SJCRH30 (cell line): Measurements from ENCODE around the gene LRBA. TPM values are rescaled to one million over a fixed set of nuclear protein-coding genes. Genes with fewer than 3 reads are reported as not detected.

Experiments
- DNase-seq, 2 experiments: peaks; one replicate each; pipeline ENCODE4 v3.0.0-alpha.2; 2015 to 2020
- H3K27ac ChIP-seq: fragments of 250-450 bp; sonication (Bioruptor Pico); 2 replicates; pipeline ENCODE4 v1.5.1; 2020; ENCODE audit warnings: mild to moderate bottlenecking, moderate library complexity
- H3K27me3 ChIP-seq: fragments of 250-450 bp; sonication (Bioruptor Pico); 2 replicates; pipeline ENCODE4 v1.5.1; 2020; ENCODE audit warnings: mild to moderate bottlenecking, moderate library complexity
- H3K36me3 ChIP-seq: fragments of 250-450 bp; sonication (Bioruptor Pico); 2 replicates; pipeline ENCODE4 v1.5.1; 2020; ENCODE audit warnings: mild to moderate bottlenecking, moderate library complexity
- H3K4me1 ChIP-seq: fragments of 250-450 bp; sonication (Bioruptor Pico); 2 replicates; pipeline ENCODE4 v1.5.1; 2020; ENCODE audit warnings: mild to moderate bottlenecking, moderate library complexity
- H3K4me3 ChIP-seq: fragments of 250-450 bp; sonication (Bioruptor Pico); 2 replicates; pipeline ENCODE4 v1.5.1; 2020; ENCODE audit warnings: mild to moderate bottlenecking, moderate library complexity
- H3K9me3 ChIP-seq: fragments of 250-450 bp; sonication (Bioruptor Pico); replicated peaks from 2 replicates; pipeline ENCODE4 v1.5.1; 2020; ENCODE audit warnings: mild to moderate bottlenecking, moderate library complexity
- total RNA-seq: library from RNA; depleted of rRNA; stranded (reverse); fragments of >200 nt; shearing (Covaris generic); gene quantifications from 2 replicates; pipeline ENCODE4 v1.2.3, GENCODE V29; 2014

LRBA gene
- total RNA-seq, 1 experiment from 2014 or later, result 25.9 TPM

GRCh38 chr4:150482581-150482980, 532.5 kb downstream of the LRBA start:
- Histone ChIP-seq H3K9me3 (no peaks in the 10 kb centered on the region), H3K4me3 (no peak overlapping the region), H3K27me3 (no peaks in the 10 kb centered on the region), H3K27ac (no peak overlapping the region), H3K4me1 (no peaks in the 10 kb centered on the region), H3K36me3 (no peaks in the 10 kb centered on the region)
- DNase-seq, result no peak

- Histone ChIP-seq H3K27ac (no peak overlapping the region), H3K9me3 (no peaks in the 10 kb centered on the region), H3K4me3 (no peak overlapping the region), H3K27me3 (no peaks in the 10 kb centered on the region), H3K4me1 (no peaks in the 10 kb centered on the region), H3K36me3 (no peaks in the 10 kb centered on the region)
- no peak for DNase-seq
Observed at GRCh38 chr4:150479657-150480056, 535.4 kb downstream of the LRBA start.

GRCh38 chr4:150477869-150478268, 537.2 kb downstream of the LRBA start:
- Histone ChIP-seq H3K27ac (no peak overlapping the region), H3K27me3 (no peaks in the 10 kb centered on the region), H3K9me3 (no peaks in the 10 kb centered on the region), H3K4me1 (no peaks in the 10 kb centered on the region), H3K36me3 (no peaks in the 10 kb centered on the region), H3K4me3 (no peak overlapping the region)
- no peak for DNase-seq

- H3K4me1 ChIP-seq, result no peaks in the 10 kb centered on the region
- H3K9me3 ChIP-seq, result no peaks in the 10 kb centered on the region
- DNase-seq, result no peak
- no peaks in the 10 kb centered on the region for H3K27me3 ChIP-seq
- no peak overlapping the region for H3K27ac ChIP-seq
- H3K36me3 ChIP-seq, result no peaks in the 10 kb centered on the region
- H3K4me3 ChIP-seq, result no peak overlapping the region
Observed at GRCh38 chr4:150476776-150477175, 538.3 kb downstream of the LRBA start.

GRCh38 chr4:150475763-150476162, 539.3 kb downstream of the LRBA start:
- no peak for DNase-seq
- H3K4me3 ChIP-seq, result no peak overlapping the region
- H3K27ac ChIP-seq, result no peak overlapping the region
- no peaks in the 10 kb centered on the region for H3K27me3 ChIP-seq
- H3K9me3 ChIP-seq, result no peaks in the 10 kb centered on the region
- no peaks in the 10 kb centered on the region for H3K36me3 ChIP-seq
- no peaks in the 10 kb centered on the region for H3K4me1 ChIP-seq

- Histone ChIP-seq H3K27me3 (no peaks in the 10 kb centered on the region), H3K9me3 (no peaks in the 10 kb centered on the region), H3K27ac (no peak overlapping the region), H3K36me3 (no peaks in the 10 kb centered on the region), H3K4me3 (no peak overlapping the region), H3K4me1 (no peaks in the 10 kb centered on the region)
- no peak for DNase-seq
Observed at GRCh38 chr4:150464523-150464922, 550.6 kb downstream of the LRBA start.

GRCh38 chr4:150462743-150463142, 552.3 kb downstream of the LRBA start:
- Histone ChIP-seq H3K4me1 (no peaks in the 10 kb centered on the region), H3K36me3 (no peaks in the 10 kb centered on the region), H3K27ac (no peak overlapping the region), H3K4me3 (no peak overlapping the region), H3K27me3 (no peaks in the 10 kb centered on the region), H3K9me3 (no peaks in the 10 kb centered on the region)
- DNase-seq, result no peak

DNA sequence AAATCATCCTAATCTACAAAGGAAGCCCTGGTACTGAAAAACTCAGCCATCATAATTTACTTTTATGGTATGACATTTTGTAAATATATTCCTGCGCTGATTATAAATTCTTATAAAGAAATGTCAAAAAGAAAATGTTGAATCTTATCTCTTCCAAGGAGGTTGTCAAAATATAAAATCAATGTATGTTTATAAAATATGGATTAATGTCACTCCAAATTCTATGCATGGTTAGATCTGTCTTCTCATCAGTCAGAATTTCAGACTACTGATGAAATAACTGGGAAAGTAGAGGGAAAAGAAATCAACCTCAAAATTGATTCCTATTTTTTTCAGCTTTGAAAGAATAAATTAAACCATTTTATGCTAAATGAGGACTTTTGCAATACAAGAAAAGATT, 553.1 kb downstream of the LRBA start:
- H3K27ac ChIP-seq, result no peak overlapping the region
- no peak for DNase-seq
- no peaks in the 10 kb centered on the region for H3K36me3 ChIP-seq
- H3K9me3 ChIP-seq, result no peaks in the 10 kb centered on the region
- H3K4me3 ChIP-seq, result no peak overlapping the region
- H3K27me3 ChIP-seq, result no peaks in the 10 kb centered on the region
- no peaks in the 10 kb centered on the region for H3K4me1 ChIP-seq

DNA sequence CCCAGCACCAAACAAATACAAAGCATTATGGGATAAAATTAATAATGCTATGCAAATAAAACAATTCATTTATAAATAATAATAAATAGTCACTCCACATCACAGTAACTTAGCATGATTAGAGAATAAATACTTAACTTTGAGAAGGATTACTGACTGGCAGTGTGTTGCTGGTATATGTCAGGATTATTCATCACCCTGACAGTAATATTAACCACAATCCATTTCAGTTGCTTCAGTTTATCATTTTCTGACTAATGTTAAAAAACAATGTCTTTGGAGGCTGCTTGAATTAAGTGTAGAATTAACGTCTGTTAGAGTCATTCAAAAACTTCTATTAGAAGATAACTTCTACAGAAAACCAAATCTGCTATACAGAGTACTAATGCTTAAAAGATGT, 557.3 kb downstream of the LRBA start:
- H3K36me3 ChIP-seq, result no peaks in the 10 kb centered on the region
- H3K9me3 ChIP-seq, result no peaks in the 10 kb centered on the region
- H3K4me3 ChIP-seq, result no peak overlapping the region
- H3K27ac ChIP-seq, result no peak overlapping the region
- H3K4me1 ChIP-seq, result no peaks in the 10 kb centered on the region
- DNase-seq, result no peak
- H3K27me3 ChIP-seq, result no peaks in the 10 kb centered on the region

- H3K9me3 ChIP-seq, result no peaks in the 10 kb centered on the region
- no peak overlapping the region for H3K4me3 ChIP-seq
- H3K27me3 ChIP-seq, result no peaks in the 10 kb centered on the region
- no peak for DNase-seq
- H3K4me1 ChIP-seq, result no peaks in the 10 kb centered on the region
- H3K36me3 ChIP-seq, result no peaks in the 10 kb centered on the region
- H3K27ac ChIP-seq, result no peak overlapping the region
Observed at GRCh38 chr4:150451883-150452282, 563.2 kb downstream of the LRBA start.

- no peaks in the 10 kb centered on the region for H3K27me3 ChIP-seq
- no peaks in the 10 kb centered on the region for H3K4me1 ChIP-seq
- no peak for DNase-seq
- no peaks in the 10 kb centered on the region for H3K36me3 ChIP-seq
- no peaks in the 10 kb centered on the region for H3K9me3 ChIP-seq
- no peak overlapping the region for H3K4me3 ChIP-seq
- no peak overlapping the region for H3K27ac ChIP-seq
Observed at GRCh38 chr4:150447356-150447755, 567.7 kb downstream of the LRBA start.

GRCh38 chr4:150439451-150439933, 575.6 kb downstream of the LRBA start:
- Histone ChIP-seq H3K36me3 (no peaks in the 10 kb centered on the region), H3K9me3 (no peaks in the 10 kb centered on the region), H3K4me1 (no peaks in the 10 kb centered on the region), H3K27ac (no peak overlapping the region), H3K4me3 (no peak overlapping the region), H3K27me3 (no peaks in the 10 kb centered on the region)
- DNase-seq, result no peak

DNA sequence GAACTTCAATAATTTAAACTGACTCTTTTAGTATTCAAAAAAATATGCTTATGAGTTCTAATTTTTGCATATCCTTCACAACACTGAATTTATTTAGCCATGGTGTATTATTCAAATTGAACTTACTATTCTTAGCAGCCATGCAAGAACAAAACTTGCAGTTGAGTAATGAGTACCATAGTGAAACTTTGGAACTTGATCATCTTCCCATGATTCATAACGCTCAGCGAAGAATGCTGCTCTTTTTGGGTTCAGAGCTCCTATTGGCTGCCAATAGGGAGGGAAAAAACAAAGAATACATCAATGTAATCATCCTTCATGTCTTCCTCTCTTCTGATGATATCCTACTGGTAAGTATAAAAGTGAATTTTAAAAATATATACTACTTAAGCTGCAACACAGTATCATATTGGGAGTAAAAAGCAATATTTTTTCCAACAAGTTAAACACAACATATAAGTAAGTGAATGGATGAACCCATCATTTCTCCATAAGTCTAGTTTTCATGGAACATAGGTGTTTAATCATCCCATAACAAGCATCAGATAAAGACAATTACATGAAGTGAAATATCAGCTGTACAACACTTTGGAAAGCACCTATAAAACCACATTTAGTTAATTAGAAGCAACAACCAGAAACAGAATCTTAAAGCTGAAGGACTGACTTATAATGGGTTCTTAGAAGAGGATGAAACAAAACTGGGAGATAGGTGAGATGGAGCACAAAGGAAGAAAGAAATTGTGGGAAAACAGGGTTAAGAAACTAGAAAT, 578.3 kb downstream of the LRBA start:
- Histone ChIP-seq H3K4me1 (no peaks in the 10 kb centered on the region), H3K4me3 (no peak overlapping the region), H3K27ac (no peak overlapping the region), H3K9me3 (no peaks in the 10 kb centered on the region), H3K36me3 (no peaks in the 10 kb centered on the region), H3K27me3 (no peaks in the 10 kb centered on the region)
- no peak for DNase-seq

DNA sequence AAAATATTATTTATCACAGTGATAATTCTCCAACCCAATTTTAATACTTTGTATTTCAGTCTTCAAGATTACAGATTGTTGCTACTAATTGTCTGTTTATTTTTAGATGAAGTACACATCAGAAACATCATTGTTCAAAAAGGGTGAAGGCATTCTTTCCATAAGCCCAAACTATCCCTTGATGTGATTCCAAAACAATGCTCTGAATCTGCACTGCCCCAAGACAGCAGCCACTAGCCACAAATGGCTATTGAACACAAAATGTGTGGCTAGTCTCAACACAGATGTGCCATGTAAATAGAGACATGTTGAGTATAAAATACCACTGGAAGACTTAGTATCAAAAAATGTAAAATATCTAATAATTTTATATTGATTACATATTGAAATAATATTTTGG, 583.9 kb downstream of the LRBA start:
- Histone ChIP-seq H3K4me1 (no peaks in the 10 kb centered on the region), H3K27me3 (no peaks in the 10 kb centered on the region), H3K27ac (no peak overlapping the region), H3K36me3 (no peaks in the 10 kb centered on the region), H3K4me3 (no peak overlapping the region), H3K9me3 (no peaks in the 10 kb centered on the region)
- DNase-seq, result no peak

DNA sequence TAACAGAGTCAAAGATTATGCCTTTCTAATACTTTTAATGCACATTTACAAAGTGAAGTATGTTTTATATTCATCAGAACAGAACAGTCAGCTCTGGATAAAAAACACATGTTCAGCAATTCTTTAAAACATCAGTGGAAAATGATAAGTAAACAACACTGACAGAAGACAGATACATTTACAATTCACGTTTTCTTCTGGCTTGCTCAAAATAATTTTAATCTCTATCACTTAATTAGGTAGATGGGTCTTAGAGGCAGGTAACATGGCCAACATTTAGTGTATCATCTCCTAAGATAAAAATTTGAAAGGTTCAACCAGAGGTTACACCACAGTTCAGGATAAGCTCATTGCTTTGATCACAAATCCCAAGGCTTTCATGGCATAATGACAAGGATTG, 589.9 kb downstream of the LRBA start:
- DNase-seq, result no peak
- H3K36me3 ChIP-seq, result no peaks in the 10 kb centered on the region
- H3K27ac ChIP-seq, result no peak overlapping the region
- H3K27me3 ChIP-seq, result no peaks in the 10 kb centered on the region
- no peak overlapping the region for H3K4me3 ChIP-seq
- no peaks in the 10 kb centered on the region for H3K9me3 ChIP-seq
- H3K4me1 ChIP-seq, result no peaks in the 10 kb centered on the region

GRCh38 chr4:150423503-150423902, 591.6 kb downstream of the LRBA start:
- no peak overlapping the region for H3K27ac ChIP-seq
- no peaks in the 10 kb centered on the region for H3K4me1 ChIP-seq
- no peaks in the 10 kb centered on the region for H3K9me3 ChIP-seq
- no peaks in the 10 kb centered on the region for H3K27me3 ChIP-seq
- no peaks in the 10 kb centered on the region for H3K36me3 ChIP-seq
- DNase-seq, result no peak
- H3K4me3 ChIP-seq, result no peak overlapping the region
